ENCODE data around the gene LCN2.

LCN2 gene

DNA sequence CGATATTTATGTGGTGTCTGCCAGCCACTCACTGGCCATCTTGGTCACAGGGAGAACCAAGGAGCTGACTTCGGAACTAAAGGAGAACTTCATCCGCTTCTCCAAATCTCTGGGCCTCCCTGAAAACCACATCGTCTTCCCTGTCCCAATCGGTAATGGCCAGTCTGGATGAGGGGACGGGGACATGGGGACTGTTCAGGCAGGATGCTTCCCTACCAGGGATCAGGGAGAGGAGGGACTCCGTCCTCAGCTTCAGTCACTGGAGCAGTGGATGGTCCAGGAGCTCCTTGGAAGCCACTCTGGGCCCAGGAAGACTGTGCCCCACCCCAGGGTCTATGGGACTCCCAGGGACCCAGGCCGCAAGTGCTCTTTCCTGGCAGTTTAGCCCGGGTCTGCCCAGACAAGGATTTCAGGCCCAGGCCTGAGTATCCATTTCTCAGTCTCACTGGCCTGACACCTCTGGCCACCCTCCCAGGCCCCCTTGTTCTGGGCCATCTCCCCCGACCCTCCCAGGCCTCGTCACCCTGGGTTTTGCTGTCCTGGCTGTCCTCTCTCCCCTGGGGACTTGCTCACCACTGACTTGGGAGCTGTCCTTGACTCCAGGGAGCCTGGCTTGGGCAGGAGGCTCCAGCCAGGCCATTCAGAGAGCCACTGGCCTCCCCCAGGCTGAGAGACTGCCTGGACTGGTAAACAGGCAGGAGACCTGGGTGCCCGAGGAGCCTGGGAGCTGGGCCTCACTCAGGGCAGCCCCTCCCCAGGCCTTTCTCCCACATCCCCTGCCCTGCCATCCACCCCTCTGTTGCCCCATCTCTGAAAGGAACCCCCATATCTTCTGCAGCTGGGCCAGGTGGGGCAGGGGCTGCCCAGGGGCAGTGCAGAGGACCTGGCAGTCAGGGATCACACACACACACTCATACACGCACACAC lies 3.1 kb downstream of the LCN2 start:
- H3K9me3 ChIP-seq (ENCODE audit: control insufficient read depth, low read length): no peaks in the 10 kb centered on the region
- no peak overlapping the region for H3K4me3 ChIP-seq (ENCODE audit: extremely low read depth, insufficient read depth, low read length, poor library complexity, severe bottlenecking)
- no peaks in the 10 kb centered on the region for H3K4me1 ChIP-seq (ENCODE audit: control insufficient read depth, insufficient read depth, low read length, poor library complexity, severe bottlenecking)
- H3K27ac ChIP-seq (ENCODE audit: low read depth, low read length, severe bottlenecking): no peak overlapping the region
- 90 to 93% methylated on average over 9 to 12 of the region's 13 CpGs for WGBS, 2 experiments (ENCODE audit: insufficient coverage in 2 of 2)
- no peaks in the 10 kb centered on the region for H3K36me3 ChIP-seq (ENCODE audit: control insufficient read depth, insufficient read depth, low read length)

DNA sequence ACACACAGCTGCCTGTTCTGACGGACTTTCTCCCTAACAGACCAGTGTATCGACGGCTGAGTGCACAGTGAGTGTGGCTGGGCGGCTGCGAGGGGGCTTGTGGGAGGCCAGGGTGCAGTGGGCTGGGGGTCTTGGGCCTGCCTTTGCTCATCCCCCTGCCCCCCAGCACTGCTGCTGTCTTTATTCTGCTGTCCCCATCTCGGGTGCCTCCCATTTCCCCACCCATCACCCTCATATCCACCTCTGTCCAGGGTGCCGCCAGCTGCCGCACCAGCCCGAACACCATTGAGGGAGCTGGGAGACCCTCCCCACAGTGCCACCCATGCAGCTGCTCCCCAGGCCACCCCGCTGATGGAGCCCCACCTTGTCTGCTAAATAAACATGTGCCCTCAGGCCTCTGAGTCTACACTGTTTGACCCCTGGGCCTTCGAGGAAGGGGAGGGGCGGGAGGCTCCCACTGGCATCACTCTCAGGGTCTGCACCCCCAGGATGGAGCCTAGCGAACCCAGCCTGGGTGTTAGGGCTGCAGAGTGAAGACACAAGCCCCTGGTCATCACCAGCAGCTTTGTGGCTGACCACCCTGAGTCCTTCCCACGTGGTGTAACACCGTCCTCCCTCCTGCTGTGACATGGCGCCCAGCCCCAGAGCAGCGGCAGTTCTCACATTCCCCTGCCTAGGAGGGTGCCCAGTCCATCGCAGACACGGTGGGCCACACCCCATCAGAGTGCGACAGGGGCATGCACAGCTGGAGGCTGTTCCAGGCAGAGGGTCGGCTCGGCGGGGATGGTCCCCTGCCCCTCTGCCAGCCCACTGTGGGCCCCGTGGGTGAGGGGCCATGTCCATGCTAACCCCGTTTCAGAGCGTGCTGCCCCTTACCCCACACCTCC lies 4.0 kb downstream of the LCN2 start:
- Histone ChIP-seq H3K4me1 (ENCODE audit: control insufficient read depth, insufficient read depth, low read length, poor library complexity, severe bottlenecking) (no peaks in the 10 kb centered on the region), H3K36me3 (ENCODE audit: control insufficient read depth, insufficient read depth, low read length) (no peaks in the 10 kb centered on the region), H3K27ac (ENCODE audit: low read depth, low read length, severe bottlenecking) (no peak overlapping the region), H3K9me3 (ENCODE audit: control insufficient read depth, low read length) (no peaks in the 10 kb centered on the region), H3K4me3 (ENCODE audit: extremely low read depth, insufficient read depth, low read length, poor library complexity, severe bottlenecking) (no peak overlapping the region)
- WGBS, 2 experiments (ENCODE audit: insufficient coverage in 2 of 2): 87 to 89% methylated on average over 22 to 23 of the region's 26 CpGs

DNA sequence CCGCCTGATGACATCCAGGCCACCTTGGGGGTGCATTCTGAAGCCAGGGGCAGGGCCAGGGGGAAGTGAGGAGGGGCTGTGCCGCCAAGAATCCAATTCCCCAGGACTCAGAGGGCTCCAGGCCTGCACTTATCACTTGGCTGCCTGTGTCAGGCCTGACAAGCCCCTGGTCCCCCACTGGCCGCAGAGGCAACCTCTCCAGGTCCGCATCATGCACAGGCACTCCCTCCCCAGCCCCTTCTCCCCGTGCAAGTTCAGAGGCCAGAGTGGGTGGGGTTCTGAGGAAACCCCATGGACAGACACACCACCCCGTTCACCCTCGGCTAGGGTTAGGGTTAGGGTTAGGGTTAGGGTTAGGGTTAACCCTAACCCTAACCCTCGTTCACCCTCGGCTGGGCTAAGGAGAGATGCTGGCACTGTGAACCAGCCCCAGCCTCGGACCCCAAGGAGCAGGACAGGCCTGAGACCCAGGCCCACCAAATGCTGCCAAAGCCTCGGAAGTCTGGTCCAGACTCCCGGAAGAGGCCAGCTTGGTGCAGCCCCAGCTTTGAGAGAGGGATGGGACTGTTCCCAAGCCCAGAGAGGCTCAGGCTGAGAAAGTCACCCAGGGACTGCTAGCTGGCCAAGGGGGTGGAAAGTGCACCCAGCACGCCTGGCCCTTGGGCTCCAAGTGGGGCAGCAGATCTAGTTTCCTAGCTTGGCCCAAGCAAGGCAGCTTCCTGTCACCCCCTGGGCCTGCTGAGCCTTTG lies 4.9 kb downstream of the LCN2 start:
- no peaks in the 10 kb centered on the region for H3K9me3 ChIP-seq (ENCODE audit: control insufficient read depth, low read length)
- H3K4me1 ChIP-seq (ENCODE audit: control insufficient read depth, insufficient read depth, low read length, poor library complexity, severe bottlenecking): no peaks in the 10 kb centered on the region
- no peak overlapping the region for H3K27ac ChIP-seq (ENCODE audit: low read depth, low read length, severe bottlenecking)
- H3K36me3 ChIP-seq (ENCODE audit: control insufficient read depth, insufficient read depth, low read length): no peaks in the 10 kb centered on the region
- 79 to 83% methylated on average over 7 to 8 of the region's 13 CpGs for WGBS, 2 experiments (ENCODE audit: insufficient coverage in 2 of 2)
- H3K4me3 ChIP-seq (ENCODE audit: extremely low read depth, insufficient read depth, low read length, poor library complexity, severe bottlenecking): no peak overlapping the region

DNA sequence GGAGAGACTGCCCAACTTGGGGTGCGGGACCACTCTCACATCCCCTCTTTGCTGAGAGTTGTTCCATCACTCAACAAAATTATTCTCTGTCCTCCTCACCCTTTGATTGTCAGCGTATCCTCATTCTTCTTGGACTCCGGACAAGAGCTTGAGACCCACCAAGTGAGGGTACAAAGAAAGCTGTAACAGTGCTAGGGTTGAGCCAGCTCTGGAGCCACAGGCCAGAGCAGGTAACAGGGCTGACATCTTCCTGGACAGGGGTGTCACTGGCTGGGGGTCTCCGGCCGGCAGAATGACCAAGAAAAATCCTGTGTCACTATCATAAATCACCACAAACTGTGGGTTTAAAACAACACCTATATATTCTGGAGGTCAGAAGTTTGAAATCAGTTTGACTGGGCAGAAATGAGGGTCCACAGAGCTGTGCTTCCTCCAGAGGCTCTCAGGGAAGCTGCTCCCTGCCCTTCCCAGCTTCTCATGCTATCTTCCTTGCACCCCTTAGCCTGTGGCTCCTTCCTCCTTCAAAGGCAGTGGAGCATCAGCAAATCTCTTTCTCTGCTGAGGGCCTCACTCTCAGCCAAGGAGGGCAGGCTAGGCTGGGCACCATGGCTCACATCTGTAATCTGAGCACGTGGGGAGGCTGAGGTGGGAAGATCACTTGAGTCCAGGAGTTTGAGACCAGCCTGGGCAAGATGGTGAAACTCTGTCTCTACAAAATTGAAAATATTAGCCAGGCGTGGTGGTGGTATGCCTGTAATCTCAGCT lies 6.7 kb downstream of the LCN2 start:
- H3K9me3 ChIP-seq (ENCODE audit: control insufficient read depth, low read length): no peaks in the 10 kb centered on the region
- H3K36me3 ChIP-seq (ENCODE audit: control insufficient read depth, insufficient read depth, low read length): no peaks in the 10 kb centered on the region
- no peak overlapping the region for H3K27ac ChIP-seq (ENCODE audit: low read depth, low read length, severe bottlenecking)
- WGBS, 2 experiments (ENCODE audit: insufficient coverage in 2 of 2): 95 to 96% methylated on average over 4 of the region's 7 CpGs
- H3K4me1 ChIP-seq (ENCODE audit: control insufficient read depth, insufficient read depth, low read length, poor library complexity, severe bottlenecking): no peaks in the 10 kb centered on the region
- H3K4me3 ChIP-seq (ENCODE audit: extremely low read depth, insufficient read depth, low read length, poor library complexity, severe bottlenecking): no peak overlapping the region

DNA sequence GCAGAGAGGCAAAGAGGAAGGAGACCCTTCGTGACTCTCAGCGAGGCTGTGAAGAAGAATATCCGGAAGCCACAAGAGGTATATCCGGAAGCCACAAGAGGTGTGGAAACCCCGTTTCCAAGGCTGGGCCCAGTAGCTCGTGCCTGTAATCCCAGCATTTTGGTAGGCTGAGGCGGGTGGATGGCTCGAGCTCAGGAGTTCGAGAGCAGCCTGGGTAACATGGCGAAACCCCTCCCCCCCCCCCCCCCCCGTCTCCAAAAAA lies 10.2 kb downstream of the LCN2 start:
- 66 to 83% methylated on average over 6 to 7 of the region's 11 CpGs for WGBS, 2 experiments (ENCODE audit: insufficient coverage in 2 of 2)
- H3K4me3 ChIP-seq (ENCODE audit: extremely low read depth, insufficient read depth, low read length, poor library complexity, severe bottlenecking): peak overlapping the region; percentile 79

DNA sequence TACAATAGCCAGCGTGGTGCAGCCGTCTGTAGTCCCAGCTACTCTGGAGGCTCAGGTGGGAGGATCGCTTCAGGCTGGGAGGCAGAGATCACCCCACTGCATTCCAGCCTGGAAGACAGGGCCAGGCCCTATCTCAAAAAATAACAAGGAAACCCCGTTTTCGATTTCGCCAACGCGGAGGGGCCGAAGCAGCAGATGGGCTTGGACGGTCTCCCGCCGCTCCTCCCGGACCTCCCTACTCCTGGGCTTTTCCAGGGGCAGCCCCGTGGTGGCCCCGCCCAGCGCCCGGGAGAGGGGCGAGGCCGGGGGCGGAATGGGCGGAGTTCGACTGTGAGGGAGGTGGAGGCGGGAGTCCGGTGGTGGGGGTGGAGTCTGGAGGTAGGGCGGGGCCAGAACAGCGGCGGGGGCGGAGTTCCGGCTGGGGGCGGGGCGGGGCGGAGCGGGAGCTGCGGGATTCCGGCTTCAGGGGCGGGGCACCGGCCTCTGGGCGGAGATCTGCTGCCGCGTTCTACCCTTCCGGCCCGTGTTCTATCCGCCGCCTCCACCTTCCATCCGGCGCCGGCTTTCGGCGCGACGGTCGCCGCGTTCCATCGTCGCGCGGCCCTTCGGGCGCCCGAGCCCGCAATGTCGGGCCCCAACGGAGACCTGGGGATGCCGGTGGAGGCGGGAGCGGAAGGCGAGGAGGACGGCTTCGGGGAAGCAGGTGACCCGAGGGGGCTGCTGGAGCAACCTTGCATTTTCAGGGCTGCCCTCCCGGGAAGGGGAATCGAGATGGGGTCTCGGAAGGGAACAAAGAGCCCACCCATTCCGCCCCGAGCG lies 10.7 kb downstream of the LCN2 start, which contains the start of gene BBLN:
TSS of gene BBLN (plus strand) at position 482 of the 819 bp plus-strand sequence. CDS start at position 625, 143 bp downstream.
- Histone ChIP-seq H3K4me3 (ENCODE audit: extremely low read depth, insufficient read depth, low read length, poor library complexity, severe bottlenecking) (peak within 1 kb of the TSS; percentile 79), H3K9me3 (ENCODE audit: control insufficient read depth, low read length) (no peaks in the 10 kb centered on the region), H3K4me1 (ENCODE audit: control insufficient read depth, insufficient read depth, low read length, poor library complexity, severe bottlenecking) (no peaks in the 10 kb centered on the region), H3K27ac (ENCODE audit: low read depth, low read length, severe bottlenecking) (peak within 1 kb of the TSS; percentile 62), H3K36me3 (ENCODE audit: control insufficient read depth, insufficient read depth, low read length) (peaks cover 33% of the 10 kb centered on the region)
- 1% methylated on average over 46 to 61 of the region's 77 CpGs for WGBS, 2 experiments (ENCODE audit: insufficient coverage in 2 of 2)

More for the DNA sequence above, 10.2 kb downstream of the LCN2 start:
- H3K9me3 ChIP-seq (ENCODE audit: control insufficient read depth, low read length): no peaks in the 10 kb centered on the region
- peak overlapping the region; percentile 29 for H3K27ac ChIP-seq (ENCODE audit: low read depth, low read length, severe bottlenecking)
- no peaks in the 10 kb centered on the region for H3K4me1 ChIP-seq (ENCODE audit: control insufficient read depth, insufficient read depth, low read length, poor library complexity, severe bottlenecking)
- peaks cover 28% of the 10 kb centered on the region for H3K36me3 ChIP-seq (ENCODE audit: control insufficient read depth, insufficient read depth, low read length)

DNA sequence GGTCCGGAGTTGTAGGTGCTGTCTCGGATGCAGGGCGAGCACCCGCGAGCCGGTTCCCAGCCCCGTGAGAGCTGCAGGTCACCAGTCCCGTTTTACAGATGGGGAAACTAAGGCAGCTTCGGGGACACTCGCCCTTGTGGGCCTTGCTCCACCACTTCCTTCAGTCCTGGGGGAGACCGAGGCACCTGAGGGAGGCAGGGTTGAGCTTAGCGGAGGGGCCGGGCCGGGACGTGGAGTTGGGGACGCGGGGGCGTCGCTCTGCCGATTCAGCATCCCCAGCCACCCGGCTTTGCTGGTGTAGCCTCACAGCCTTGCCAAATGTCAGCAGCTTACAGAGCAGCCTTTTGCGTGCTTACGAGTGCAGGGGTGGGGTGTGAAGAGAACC lies 11.3 kb downstream of the LCN2 start:
- no peaks in the 10 kb centered on the region for H3K4me1 ChIP-seq (ENCODE audit: control insufficient read depth, insufficient read depth, low read length, poor library complexity, severe bottlenecking)
- H3K27ac ChIP-seq (ENCODE audit: low read depth, low read length, severe bottlenecking): peak overlapping the region; percentile 62
- no peaks in the 10 kb centered on the region for H3K9me3 ChIP-seq (ENCODE audit: control insufficient read depth, low read length)
- H3K4me3 ChIP-seq (ENCODE audit: extremely low read depth, insufficient read depth, low read length, poor library complexity, severe bottlenecking): peak overlapping the region; percentile 79
- 0 to 3% methylated on average over 9 to 21 of the region's 23 CpGs for WGBS, 2 experiments (ENCODE audit: insufficient coverage in 2 of 2)
- H3K36me3 ChIP-seq (ENCODE audit: control insufficient read depth, insufficient read depth, low read length): peaks cover 37% of the 10 kb centered on the region

DNA sequence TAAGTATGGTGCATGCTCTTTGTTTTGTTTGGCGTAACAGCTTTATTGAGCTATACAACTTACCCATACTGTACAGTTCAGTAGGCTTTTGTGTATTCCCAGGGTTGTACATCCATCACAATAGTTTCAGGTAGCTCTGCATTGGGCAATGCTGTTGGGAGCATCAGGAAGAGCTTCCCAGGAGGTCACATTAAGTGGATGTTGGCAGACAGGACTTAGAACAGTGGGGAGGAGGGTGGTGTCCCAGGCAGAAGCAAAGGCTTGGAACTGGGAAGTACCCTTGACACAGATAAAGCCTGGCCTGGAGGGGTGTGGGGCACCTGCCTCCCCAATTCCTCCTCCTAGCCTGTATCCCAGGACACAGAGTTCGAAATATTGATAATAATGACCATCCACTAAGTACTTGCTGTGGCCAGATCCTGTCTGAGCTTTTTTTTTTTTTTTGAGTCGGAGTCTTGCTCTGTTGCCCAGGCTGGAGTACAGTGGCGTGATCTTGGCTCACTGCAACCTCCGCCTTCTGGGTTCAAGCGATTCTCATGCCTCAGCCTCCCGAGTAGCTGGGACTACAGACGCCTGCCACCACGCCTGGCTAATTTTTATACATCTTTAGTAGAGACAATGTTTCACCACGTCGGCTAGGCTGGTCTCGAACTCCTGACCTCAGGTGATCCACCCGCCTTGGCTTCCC lies 12.1 kb downstream of the LCN2 start:
- no peaks in the 10 kb centered on the region for H3K9me3 ChIP-seq (ENCODE audit: control insufficient read depth, low read length)
- H3K4me1 ChIP-seq (ENCODE audit: control insufficient read depth, insufficient read depth, low read length, poor library complexity, severe bottlenecking): no peaks in the 10 kb centered on the region
- peak overlapping the region; percentile 79 for H3K4me3 ChIP-seq (ENCODE audit: extremely low read depth, insufficient read depth, low read length, poor library complexity, severe bottlenecking)
- H3K27ac ChIP-seq (ENCODE audit: low read depth, low read length, severe bottlenecking): no peak overlapping the region
- 96% methylated on average over 11 to 12 of the region's 13 CpGs for WGBS, 2 experiments (ENCODE audit: insufficient coverage in 2 of 2)
- H3K36me3 ChIP-seq (ENCODE audit: control insufficient read depth, insufficient read depth, low read length): peaks cover 42% of the 10 kb centered on the region
